Fibroblast of gingiva (primary cell): ENCODE results near the gene AUP1.

ENCODE experiments used
- DNase-seq: peaks from one replicate; pipeline ENCODE4 v3.0.0-alpha.2; 2011; ENCODE audit warnings: low read depth

AUP1 gene

GRCh38 chr2:74535440-74535965 is 6.0 kb upstream of the AUP1 start:
- no peak for DNase-seq

- no peak for DNase-seq
Observed at GRCh38 chr2:74534411-74534810, 4.9 kb upstream of the AUP1 start.

GRCh38 chr2:74533464-74533863 is 4.0 kb upstream of the AUP1 start:
- DNase-seq = no peak

GRCh38 chr2:74532222-74532621 is 2.7 kb upstream of the AUP1 start:
- peak; percentile 47 for DNase-seq

- DNase-seq = no peak
Observed at GRCh38 chr2:74531666-74532065, 2.2 kb upstream of the AUP1 start.

- DNase-seq = peak; percentile 48
Observed at GRCh38 chr2:74530239-74531187, 1.0 kb upstream of the AUP1 start.

- DNase-seq = no peak
Observed at GRCh38 chr2:74528600-74529356, 728 bp downstream of the AUP1 start.

GRCh38 chr2:74527741-74528140 is 1.8 kb downstream of the AUP1 start:
- no peak for DNase-seq

GRCh38 chr2:74526649-74527230 is 2.8 kb downstream of the AUP1 start:
- DNase-seq = no peak

GRCh38 chr2:74525717-74526648 is 3.5 kb downstream of the AUP1 start, which contains the start of gene DQX1:
DQX1 (minus strand) TSS chr2:74526231; CDS start chr2:74525729, 502 bp downstream.
- no peak for DNase-seq

GRCh38 chr2:74524955-74525716 is 4.4 kb downstream of the AUP1 start:
- DNase-seq = no peak

- no peak for DNase-seq
Observed at GRCh38 chr2:74524005-74524404, 5.5 kb downstream of the AUP1 start.

- DNase-seq = no peak
Observed at GRCh38 chr2:74522516-74522915, 7.0 kb downstream of the AUP1 start.

GRCh38 chr2:74516650-74517049 is 12.9 kb downstream of the AUP1 start:
- no peak for DNase-seq

GRCh38 chr2:74515981-74516633 is 13.4 kb downstream of the AUP1 start:
- no peak for DNase-seq

GRCh38 chr2:74515271-74515980 is 14.1 kb downstream of the AUP1 start:
- no peak for DNase-seq

GRCh38 chr2:74514368-74515270 is 14.9 kb downstream of the AUP1 start, which contains the start of gene TLX2:
TLX2 (plus strand) TSS chr2:74514450; CDS start chr2:74514807, 357 bp downstream.
- DNase-seq = no peak
